Fibroblast of villous mesenchyme (primary cell): Measurements from ENCODE around the gene SEC16A. TPM values are rescaled to one million over a fixed set of nuclear protein-coding genes. Genes with fewer than 3 reads are reported as not detected.

Experiments used
- DNase-seq: peaks from one replicate; pipeline ENCODE4 v3.0.0-alpha.2; 2010; ENCODE audit warnings: low read depth
- H3K4me3 ChIP-seq: 2 replicates; pipeline ENCODE4 v1.5.1; 2011; ENCODE audit warnings: low read depth, mild to moderate bottlenecking, low read length
- CTCF ChIP-seq: IDR thresholded peaks from 2 replicates; pipeline ENCODE4 v1.5.1; 2012; ENCODE audit warnings: low read depth, mild to moderate bottlenecking, low read length; ENCODE audit not compliant: insufficient read depth
- total RNA-seq: library from RNA; depleted of rRNA; stranded (reverse); fragments of >200 nt; gene quantifications from 2 replicates; pipeline ENCODE4 v1.2.3, GENCODE V29; 2012

The SEC16A gene
- total RNA-seq, 1 donor = 43.2 TPM

- no peak for DNase-seq
- no peak overlapping the region for H3K4me3 ChIP-seq
- TF ChIP-seq CTCF = no peak
These were observed 14.2 kb upstream of the SEC16A start for GRCh38 chr9:136496801-136497620.

- TF ChIP-seq CTCF = no peak
- no peak for DNase-seq
- H3K4me3 ChIP-seq = no peak overlapping the region
These were observed 13.3 kb upstream of the SEC16A start for GRCh38 chr9:136496181-136496580.

GRCh38 chr9:136495238-136495800, 12.5 kb upstream of the SEC16A start:
- H3K4me3 ChIP-seq = no peak overlapping the region
- no peak for TF ChIP-seq CTCF
- no peak for DNase-seq

- no peak for TF ChIP-seq CTCF
- H3K4me3 ChIP-seq = no peak overlapping the region
- peak; percentile 6 for DNase-seq
These were observed 11.8 kb upstream of the SEC16A start for GRCh38 chr9:136494531-136495215.

- no peak for DNase-seq
- TF ChIP-seq CTCF = no peak
- H3K4me3 ChIP-seq = no peak overlapping the region
These were observed 11.2 kb upstream of the SEC16A start for GRCh38 chr9:136494012-136494411.

- TF ChIP-seq CTCF = no peak
- DNase-seq = no peak
These were observed 10.7 kb upstream of the SEC16A start for GRCh38 chr9:136493567-136493971.

More at GRCh38 chr9:136493567-136493971, 10.7 kb upstream of the SEC16A start:
- no peak overlapping the region for H3K4me3 ChIP-seq
